Breast epithelium (tissue), 3 donors: ENCODE data around the gene P2RY2.

Experiments used
- CTCF ChIP-seq, 3 donors: fragments of 450-650 bp; IDR thresholded peaks; one replicate each; pipeline ENCODE4 v1.5.1; 2016 to 2017; ENCODE audit warnings: antibody characterized with exemption in 3 of 3, mild to moderate bottlenecking in 3 of 3, moderate library complexity in 3 of 3
- POLR2AphosphoS5 ChIP-seq, 3 donors: sonication (generic); formaldehyde crosslinking; IDR thresholded peaks; one replicate each; pipeline ENCODE4 v1.6.1; 2017; ENCODE audit warnings: antibody characterized with exemption in 3 of 3

GRCh38 chr11:73249853-73250783, 32.0 kb downstream of the P2RY2 start:
- TF ChIP-seq CTCF (IDR thresholded peaks at IDR 0.05) (no peak), POLR2AphosphoS5 (IDR thresholded peaks at IDR 0.05) (no peak)
